CD4-positive, alpha-beta T cell treated with Interleukin-4 for 1 hour (primary cell): ENCODE results near the gene ACSM6.

Experiments
- DNase-seq, 2 donors: peaks; one replicate each; pipeline ENCODE4 v3.0.0-alpha.2; 2020 to 2022

Gene ACSM6

GRCh38 chr10:95275726-95276366 is 81.8 kb downstream of the ACSM6 start:
- DNase-seq, result no peak

GRCh38 chr10:95276367-95277200 is 82.5 kb downstream of the ACSM6 start:
- DNase-seq, result no peak

GRCh38 chr10:95277201-95277570 is 83.1 kb downstream of the ACSM6 start:
- DNase-seq, result no peak

DNA sequence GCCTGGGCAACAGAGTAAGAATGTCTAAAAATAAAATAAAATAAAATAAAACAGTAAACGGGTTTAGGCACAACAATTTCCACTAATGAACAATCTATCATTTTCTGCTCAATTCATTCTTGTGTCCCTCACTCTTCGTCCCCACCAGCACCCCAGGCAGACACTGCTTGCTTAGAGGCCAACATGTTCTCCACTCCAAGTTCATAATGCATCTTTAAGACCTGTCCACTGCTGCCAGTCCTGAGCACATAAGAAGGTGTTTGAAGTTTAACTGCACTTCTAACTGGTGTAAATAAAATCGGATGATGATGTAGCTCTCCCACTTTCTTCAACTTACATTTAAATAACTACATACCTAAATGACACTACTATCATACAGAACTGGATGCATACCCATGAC is 83.6 kb downstream of the ACSM6 start:
- no peak for DNase-seq
